Thymus (tissue), 11 donors: ENCODE data around the gene ESR2. TPM values are rescaled to one million over a fixed set of nuclear protein-coding genes. Genes with fewer than 3 reads are reported as not detected.

Experiments
- DNase-seq, 9 donors: peaks; one replicate each; pipeline ENCODE4 v3.0.0-alpha.2; 2013; ENCODE audit warnings: low spot score in 9 of 9, low read depth in 6 of 9, missing footprints in 1 of 9
- H3K27ac ChIP-seq, 2 donors: one replicate each; pipeline ENCODE4 v1.5.1; 2013; ENCODE audit warnings: control low read depth in 1 of 2, low read depth in 1 of 2, low read length in 1 of 2, mild to moderate bottlenecking in 1 of 2, moderate library complexity in 1 of 2
- H3K27me3 ChIP-seq, 2 donors: one replicate each; pipeline ENCODE4 v1.5.1; 2013; ENCODE audit warnings: low read length in 1 of 2; ENCODE audit not compliant: control insufficient read depth in 2 of 2, insufficient read depth in 1 of 2
- H3K36me3 ChIP-seq, 2 donors: one replicate each; pipeline ENCODE4 v1.5.1; 2013; ENCODE audit warnings: low read length in 1 of 2, mild to moderate bottlenecking in 1 of 2, moderate library complexity in 1 of 2; ENCODE audit not compliant: control insufficient read depth in 2 of 2, insufficient read depth in 2 of 2
- H3K4me1 ChIP-seq, 2 donors: one replicate each; pipeline ENCODE4 v1.5.1; 2013; ENCODE audit warnings: low read length in 2 of 2; ENCODE audit not compliant: control insufficient read depth in 2 of 2, insufficient read depth in 2 of 2
- H3K4me3 ChIP-seq, 2 donors: one replicate each; pipeline ENCODE4 v1.5.1; 2013; ENCODE audit warnings: low read length in 2 of 2, control low read depth in 1 of 2, mild to moderate bottlenecking in 1 of 2
- H3K9me3 ChIP-seq, 2 donors: one replicate each; pipeline ENCODE4 v1.5.1; 2013; ENCODE audit warnings: low read length in 1 of 2, mild to moderate bottlenecking in 1 of 2; ENCODE audit not compliant: control insufficient read depth in 2 of 2, insufficient read depth in 1 of 2
- WGBS: extraction: QIAGEN DNeasy Blood & Tissue Kit; methylation state at CpG from one replicate; pipeline ENCODE4 v1.1.7; 2013; 5-methylcytosine and 5-hydroxymethylcytosine counted together
- polyA plus RNA-seq: library from polyadenylated mRNA; stranded (reverse); fragments of 200-250 nt; gene quantifications from one replicate; pipeline ENCODE4 v1.2.3, GENCODE V29; 2013
- total RNA-seq: library from RNA; stranded (reverse); fragments of 120-200 nt; gene quantifications from one replicate; pipeline ENCODE4 v1.2.4, GENCODE V29; 2013
- donor health status: healthy.

The ESR2 gene
- total and polyA plus RNA-seq, 2 donors = 0.52 to 2.3 TPM

GRCh38 chr14:64210216-64210615 lies 84.0 kb downstream of the ESR2 start:
- DNase-seq = peak in 1 of 9 donors; percentile 35
- 89% methylated on average over 12 of the region's 12 CpGs for WGBS
- peak overlapping the region; percentile 31 to 58 for H3K27ac ChIP-seq
- no peaks in the 10 kb centered on the region for H3K27me3 ChIP-seq
- H3K9me3 ChIP-seq = no peaks in the 10 kb centered on the region
- peaks cover 33 to 44% of the 10 kb centered on the region in 2 donors for H3K36me3 ChIP-seq
- H3K4me3 ChIP-seq = no peak overlapping the region
- H3K4me1 ChIP-seq = peaks cover 22 to 34% of the 10 kb centered on the region in 2 donors

- 47% methylated on average over 21 of the region's 21 CpGs for WGBS
- Histone ChIP-seq H3K4me3 (no peak overlapping the region), H3K27ac (peak overlapping the region; percentile 57 to 58), H3K4me1 (peaks cover 28 to 34% of the 10 kb centered on the region in 2 donors), H3K36me3 (peaks cover 29 to 44% of the 10 kb centered on the region in 2 donors), H3K27me3 (no peaks in the 10 kb centered on the region), H3K9me3 (no peaks in the 10 kb centered on the region)
- peak in 5 of 9 donors; percentile 40 to 84 (median 65) for DNase-seq
These were observed 84.6 kb downstream of the ESR2 start for GRCh38 chr14:64209444-64210131.

- 76% methylated on average over 10 of the region's 10 CpGs for WGBS
- no peak overlapping the region for H3K4me3 ChIP-seq
- H3K4me1 ChIP-seq = peaks cover 32 to 35% of the 10 kb centered on the region in 2 donors
- no peaks in the 10 kb centered on the region for H3K27me3 ChIP-seq
- peaks cover 23 to 38% of the 10 kb centered on the region in 2 donors for H3K36me3 ChIP-seq
- H3K27ac ChIP-seq = peak overlapping the region in 1 of 2 donors; percentile 58
- no peaks in the 10 kb centered on the region for H3K9me3 ChIP-seq
- no peak for DNase-seq
These were observed 85.2 kb downstream of the ESR2 start for GRCh38 chr14:64208981-64209380.

GRCh38 chr14:64208261-64208660 lies 85.9 kb downstream of the ESR2 start:
- DNase-seq = no peak
- Histone ChIP-seq H3K27ac (no peak overlapping the region), H3K36me3 (peaks cover 21 to 36% of the 10 kb centered on the region in 2 donors)

GRCh38 chr14:64203366-64204006 lies 90.7 kb downstream of the ESR2 start:
- Histone ChIP-seq H3K4me1 (peaks cover 54 to 58% of the 10 kb centered on the region in 2 donors), H3K9me3 (no peaks in the 10 kb centered on the region), H3K27me3 (no peaks in the 10 kb centered on the region), H3K36me3 (peaks cover 2 to 3% of the 10 kb centered on the region in 2 donors), H3K4me3 (no peak overlapping the region), H3K27ac (peak overlapping the region; percentile 62 to 69)
- WGBS = 48% methylated on average over 4 of the region's 4 CpGs
- peak in 5 of 9 donors; percentile 55 to 82 (median 60) for DNase-seq

More at GRCh38 chr14:64208261-64208660, 85.9 kb downstream of the ESR2 start:
- WGBS = 90% methylated on average over 7 of the region's 7 CpGs
- H3K27me3 ChIP-seq = no peaks in the 10 kb centered on the region
- H3K9me3 ChIP-seq = no peaks in the 10 kb centered on the region
- no peak overlapping the region for H3K4me3 ChIP-seq
- peaks cover 32 to 42% of the 10 kb centered on the region in 2 donors for H3K4me1 ChIP-seq

- WGBS = 56% methylated on average over 10 of the region's 10 CpGs
- peak in 2 of 9 donors; percentile 28 to 58 for DNase-seq
- Histone ChIP-seq H3K4me3 (no peak overlapping the region), H3K36me3 (no peaks in the 10 kb centered on the region), H3K27me3 (no peaks in the 10 kb centered on the region), H3K4me1 (peaks cover 58 to 63% of the 10 kb centered on the region in 2 donors), H3K9me3 (no peaks in the 10 kb centered on the region), H3K27ac (peak overlapping the region; percentile 6 to 69)
These were observed 91.5 kb downstream of the ESR2 start for GRCh38 chr14:64202716-64203115.

GRCh38 chr14:64201921-64202545 lies 92.1 kb downstream of the ESR2 start:
- Histone ChIP-seq H3K27me3 (no peaks in the 10 kb centered on the region), H3K4me1 (peaks cover 61 to 63% of the 10 kb centered on the region in 2 donors), H3K9me3 (no peaks in the 10 kb centered on the region), H3K36me3 (no peaks in the 10 kb centered on the region), H3K27ac (peak overlapping the region; percentile 69 to 72), H3K4me3 (no peak overlapping the region)
- no peak for DNase-seq
- 97% methylated on average over 18 of the region's 18 CpGs for WGBS

- DNase-seq = no peak
- no peak overlapping the region for H3K27ac ChIP-seq
- H3K36me3 ChIP-seq = no peaks in the 10 kb centered on the region
These were observed 92.9 kb downstream of the ESR2 start for GRCh38 chr14:64201296-64201695.

GRCh38 chr14:64200170-64200569 lies 94.0 kb downstream of the ESR2 start:
- peaks cover 54 to 60% of the 10 kb centered on the region in 2 donors for H3K4me1 ChIP-seq
- 93% methylated on average over 4 of the region's 4 CpGs for WGBS
- no peak for DNase-seq
- H3K27me3 ChIP-seq = no peaks in the 10 kb centered on the region
- H3K4me3 ChIP-seq = no peak overlapping the region
- no peaks in the 10 kb centered on the region for H3K9me3 ChIP-seq
- H3K27ac ChIP-seq = no peak overlapping the region
- no peaks in the 10 kb centered on the region for H3K36me3 ChIP-seq

More at GRCh38 chr14:64201296-64201695, 92.9 kb downstream of the ESR2 start:
- Histone ChIP-seq H3K4me3 (no peak overlapping the region), H3K4me1 (peaks cover 63 to 68% of the 10 kb centered on the region in 2 donors), H3K27me3 (no peaks in the 10 kb centered on the region), H3K9me3 (no peaks in the 10 kb centered on the region)
- WGBS = 96% methylated on average over 7 of the region's 7 CpGs
